Measurements from ENCODE around the gene CPLANE1. TPM values are rescaled to one million over a fixed set of nuclear protein-coding genes. Genes with fewer than 3 reads are reported as not detected.
"Not testable (repeated sequence)": the region's sequence is repeated elsewhere in the genome, so short reads cannot be mapped to it uniquely, and the experiment has no call there.

The CPLANE1 gene
- total RNA-seq, 4 donors from 2014 or later: 18.1 to 67.7 (median 24.2) TPM

- peaks cover 0 to 28% (median 2%) of the 10 kb centered on the region in 4 donors for H3K36me3 ChIP-seq
- no peak overlapping the region for H3K27ac ChIP-seq
- DNase-seq: no peak
- no peaks in the 10 kb centered on the region for H3K4me1 ChIP-seq
- intact Hi-C loops (cut with DNase I; ENCODE audit: low total_unique reads) (no loop called here), in situ Hi-C loops (cut with MboI; ENCODE audit: low pct_ligation_motif_present in 1 of 4, low pct_unique_long_range_greater_than_20kb in 1 of 4, low sequenced_read_pairs in 3 of 4) (no loop called here)
- H3K9me3 ChIP-seq: no peaks in the 10 kb centered on the region
- no peak overlapping the region for H3K4me3 ChIP-seq
- TF ChIP-seq POLR2A (IDR thresholded peaks at IDR 0.05) (no peak), CTCF (IDR thresholded peaks at IDR 0.05) (no peak), EP300 (IDR thresholded peaks at IDR 0.05; ENCODE audit: low read depth) (no peak), POLR2AphosphoS5 (IDR thresholded peaks at IDR 0.05) (no peak)
- H3K27me3 ChIP-seq: no peaks in the 10 kb centered on the region
Observed at GRCh38 chr5:37226377-37226776, 22.8 kb downstream of the CPLANE1 start.

- in situ Hi-C loops (cut with MboI; ENCODE audit: low pct_ligation_motif_present in 1 of 4, low pct_unique_long_range_greater_than_20kb in 1 of 4, low sequenced_read_pairs in 3 of 4): no loop called here
- Histone ChIP-seq H3K27ac (no peak overlapping the region), H3K27me3 (no peaks in the 10 kb centered on the region), H3K4me3 (no peak overlapping the region), H3K4me1 (no peaks in the 10 kb centered on the region), H3K36me3 (peaks cover 0 to 36% (median 2%) of the 10 kb centered on the region in 4 donors), H3K9me3 (no peaks in the 10 kb centered on the region)
- TF ChIP-seq EP300 (IDR thresholded peaks at IDR 0.05; ENCODE audit: low read depth): no peak
- no peak for TF ChIP-seq POLR2AphosphoS5 (IDR thresholded peaks at IDR 0.05)
- no peak for TF ChIP-seq CTCF (IDR thresholded peaks at IDR 0.05)
- TF ChIP-seq POLR2A (IDR thresholded peaks at IDR 0.05): no peak
- DNase-seq: no peak
- intact Hi-C loops (cut with DNase I; ENCODE audit: low total_unique reads): no loop called here
Observed at GRCh38 chr5:37222181-37222580, 27.0 kb downstream of the CPLANE1 start.

GRCh38 chr5:37220426-37220825, 28.8 kb downstream of the CPLANE1 start:
- H3K4me1 ChIP-seq; H3K27me3 ChIP-seq; H3K9me3 ChIP-seq; H3K27ac ChIP-seq; DNase-seq; in situ Hi-C loops (cut with MboI; ENCODE audit: low pct_ligation_motif_present in 1 of 4, low pct_unique_long_range_greater_than_20kb in 1 of 4, low sequenced_read_pairs in 3 of 4); intact Hi-C loops (cut with DNase I; ENCODE audit: low total_unique reads); H3K4me3 ChIP-seq: not testable (repeated sequence)
- peaks cover 0 to 27% (median 2%) of the 10 kb centered on the region in 4 donors for H3K36me3 ChIP-seq
- 96 to 97% methylated on average over 6 of the region's 6 CpGs for WGBS, 2 donors (ENCODE audit: low coverage in 1 of 2)

- intact Hi-C loops (cut with DNase I; ENCODE audit: low total_unique reads); H3K4me3 ChIP-seq; DNase-seq; H3K27me3 ChIP-seq; in situ Hi-C loops (cut with MboI; ENCODE audit: low pct_ligation_motif_present in 1 of 4, low pct_unique_long_range_greater_than_20kb in 1 of 4, low sequenced_read_pairs in 3 of 4); H3K27ac ChIP-seq; H3K9me3 ChIP-seq: not testable (repeated sequence)
- peaks cover 0 to 20% (median 0%) of the 10 kb centered on the region in 4 donors for H3K36me3 ChIP-seq
- 93 to 100% methylated on average over 2 to 5 of the region's 5 CpGs for WGBS, 2 donors (ENCODE audit: low coverage in 1 of 2)
- peaks cover 0 to 10% (median under 1%) of the 10 kb centered on the region in 4 donors for H3K4me1 ChIP-seq
Observed at GRCh38 chr5:37219384-37219783, 29.8 kb downstream of the CPLANE1 start.

GRCh38 chr5:37217976-37218375, 31.2 kb downstream of the CPLANE1 start:
- intact Hi-C loops (cut with DNase I; ENCODE audit: low total_unique reads): no loop called here
- H3K27ac ChIP-seq: no peak overlapping the region

More at GRCh38 chr5:37217976-37218375, 31.2 kb downstream of the CPLANE1 start:
- in situ Hi-C loops (cut with MboI; ENCODE audit: low pct_ligation_motif_present in 1 of 4, low pct_unique_long_range_greater_than_20kb in 1 of 4, low sequenced_read_pairs in 3 of 4): no loop called here
- TF ChIP-seq CTCF (IDR thresholded peaks at IDR 0.05) (no peak), POLR2AphosphoS5 (IDR thresholded peaks at IDR 0.05) (no peak), POLR2A (IDR thresholded peaks at IDR 0.05) (no peak), EP300 (IDR thresholded peaks at IDR 0.05; ENCODE audit: low read depth) (no peak)
- H3K27me3 ChIP-seq: no peaks in the 10 kb centered on the region
- H3K4me3 ChIP-seq: no peak overlapping the region
- DNase-seq: no peak
- peaks cover 0 to 19% (median 7%) of the 10 kb centered on the region in 4 donors for H3K4me1 ChIP-seq
- WGBS, 2 donors (ENCODE audit: low coverage in 1 of 2): 94% methylated on average over 1 of the region's 1 CpG; no CpG with 5 or more reads in 1 of the 2 donors
- H3K9me3 ChIP-seq: no peaks in the 10 kb centered on the region
- H3K36me3 ChIP-seq: peaks cover 0 to 20% (median 0%) of the 10 kb centered on the region in 4 donors

Measured in transverse colon (tissue), 4 donors.